ENCODE results near the gene MGAM2.

- no peak for TF ChIP-seq BHLHE40 (IDR thresholded peaks at IDR 0.05; ENCODE audit: low read depth, low read length)
- TF ChIP-seq CTCF (IDR thresholded peaks at IDR 0.05): no peak
- TF ChIP-seq RFX5 (IDR thresholded peaks at IDR 0.05): no peak
- TF ChIP-seq SMC3 (IDR thresholded peaks at IDR 0.05): no peak
- TF ChIP-seq, protein P1, sequence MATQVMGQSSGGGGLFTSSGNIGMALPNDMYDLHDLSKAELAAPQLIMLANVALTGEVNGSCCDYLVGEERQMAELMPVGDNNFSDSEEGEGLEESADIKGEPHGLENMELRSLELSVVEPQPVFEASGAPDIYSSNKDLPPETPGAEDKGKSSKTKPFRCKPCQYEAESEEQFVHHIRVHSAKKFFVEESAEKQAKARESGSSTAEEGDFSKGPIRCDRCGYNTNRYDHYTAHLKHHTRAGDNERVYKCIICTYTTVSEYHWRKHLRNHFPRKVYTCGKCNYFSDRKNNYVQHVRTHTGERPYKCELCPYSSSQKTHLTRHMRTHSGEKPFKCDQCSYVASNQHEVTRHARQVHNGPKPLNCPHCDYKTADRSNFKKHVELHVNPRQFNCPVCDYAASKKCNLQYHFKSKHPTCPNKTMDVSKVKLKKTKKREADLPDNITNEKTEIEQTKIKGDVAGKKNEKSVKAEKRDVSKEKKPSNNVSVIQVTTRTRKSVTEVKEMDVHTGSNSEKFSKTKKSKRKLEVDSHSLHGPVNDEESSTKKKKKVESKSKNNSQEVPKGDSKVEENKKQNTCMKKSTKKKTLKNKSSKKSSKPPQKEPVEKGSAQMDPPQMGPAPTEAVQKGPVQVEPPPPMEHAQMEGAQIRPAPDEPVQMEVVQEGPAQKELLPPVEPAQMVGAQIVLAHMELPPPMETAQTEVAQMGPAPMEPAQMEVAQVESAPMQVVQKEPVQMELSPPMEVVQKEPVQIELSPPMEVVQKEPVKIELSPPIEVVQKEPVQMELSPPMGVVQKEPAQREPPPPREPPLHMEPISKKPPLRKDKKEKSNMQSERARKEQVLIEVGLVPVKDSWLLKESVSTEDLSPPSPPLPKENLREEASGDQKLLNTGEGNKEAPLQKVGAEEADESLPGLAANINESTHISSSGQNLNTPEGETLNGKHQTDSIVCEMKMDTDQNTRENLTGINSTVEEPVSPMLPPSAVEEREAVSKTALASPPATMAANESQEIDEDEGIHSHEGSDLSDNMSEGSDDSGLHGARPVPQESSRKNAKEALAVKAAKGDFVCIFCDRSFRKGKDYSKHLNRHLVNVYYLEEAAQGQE (IDR thresholded peaks at IDR 0.05): no peak
Observed at GRCh38 chr7:142142702-142143101, 31.2 kb downstream of the MGAM2 start.

Measured in A549 (cell line).